ENCODE results near the gene CELF5. TPM values are rescaled to one million over a fixed set of nuclear protein-coding genes. Genes with fewer than 3 reads are reported as not detected.

Gene CELF5
- total and polyA plus RNA-seq, 9 of the 15 experiments (the other 6 are each of a cell fraction or from before 2014, with no cell fraction given), result 0.01 to 0.56 (median 0.22) TPM

DNA sequence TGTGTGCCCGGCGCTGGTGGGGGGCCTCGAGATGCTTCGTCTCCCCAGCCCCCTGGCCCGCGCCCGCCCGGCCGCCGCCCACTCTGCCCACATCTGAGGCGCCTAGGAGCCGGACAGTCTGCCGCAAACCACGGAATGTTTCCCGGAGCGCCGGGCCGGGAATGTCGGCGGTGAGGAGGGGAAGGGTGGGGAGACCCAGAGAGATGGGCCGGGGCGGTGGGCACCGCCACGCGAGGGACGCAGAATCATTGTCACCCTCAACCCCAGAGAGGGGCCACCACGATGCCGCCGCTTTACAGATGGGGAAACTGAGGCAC lies 95.9 kb downstream of the CELF5 start:
- H3K9me3 ChIP-seq (replicated peaks; ENCODE audit: control insufficient read depth, insufficient read depth, low read depth, low read length), result no peaks in the 10 kb centered on the region; the same call in 1 of the 2 replicates
- H3K27ac ChIP-seq (ENCODE audit: extremely low read depth, low read depth, low read length), result no peak overlapping the region
- in situ Hi-C loops (cut with MboI), result loop anchor here (10.0 kb wide), 1 partner anchor 384 kb away; the partner anchor contains the start of genes PIP5K1C and TJP3
- peaks cover 0 to 12% of the 10 kb centered on the region in 2 experiments; a peak in 3 of 5 replicates for H3K4me1 ChIP-seq (replicated peaks in 1 of 2; ENCODE audit: control insufficient read depth in 2 of 2, insufficient read depth in 2 of 2, low read length in 2 of 2)
- H3K4me2 ChIP-seq (ENCODE audit: insufficient read depth, low read length), result no peak overlapping the region
- WGBS (ENCODE audit: insufficient coverage, low coverage, missing lambda C conversion rate), result 37% methylated on average over 15 of the region's 29 CpGs
- POLR2A ChIA-PET, result no interaction called here
- ATAC-seq (no peak), DNase-seq (ENCODE audit: extremely low read depth in 1 of 4, low spot score in 3 of 4) (peak in 1 of 4 experiments; percentile 5), FAIRE-seq (no peak)
- no peaks in the 10 kb centered on the region for H3K79me2 ChIP-seq (ENCODE audit: control insufficient read depth, insufficient read depth, low read length)
- no peak overlapping the region for H3K9ac ChIP-seq (ENCODE audit: insufficient read depth in 1 of 2, low read depth in 2 of 2, low read length in 2 of 2)
- H2AFZ ChIP-seq (ENCODE audit: low read depth, low read length), result no peak overlapping the region
- H3K9me1 ChIP-seq (ENCODE audit: control insufficient read depth, insufficient read depth, low read length), result no peaks in the 10 kb centered on the region
- TF ChIP-seq, protein P1, sequence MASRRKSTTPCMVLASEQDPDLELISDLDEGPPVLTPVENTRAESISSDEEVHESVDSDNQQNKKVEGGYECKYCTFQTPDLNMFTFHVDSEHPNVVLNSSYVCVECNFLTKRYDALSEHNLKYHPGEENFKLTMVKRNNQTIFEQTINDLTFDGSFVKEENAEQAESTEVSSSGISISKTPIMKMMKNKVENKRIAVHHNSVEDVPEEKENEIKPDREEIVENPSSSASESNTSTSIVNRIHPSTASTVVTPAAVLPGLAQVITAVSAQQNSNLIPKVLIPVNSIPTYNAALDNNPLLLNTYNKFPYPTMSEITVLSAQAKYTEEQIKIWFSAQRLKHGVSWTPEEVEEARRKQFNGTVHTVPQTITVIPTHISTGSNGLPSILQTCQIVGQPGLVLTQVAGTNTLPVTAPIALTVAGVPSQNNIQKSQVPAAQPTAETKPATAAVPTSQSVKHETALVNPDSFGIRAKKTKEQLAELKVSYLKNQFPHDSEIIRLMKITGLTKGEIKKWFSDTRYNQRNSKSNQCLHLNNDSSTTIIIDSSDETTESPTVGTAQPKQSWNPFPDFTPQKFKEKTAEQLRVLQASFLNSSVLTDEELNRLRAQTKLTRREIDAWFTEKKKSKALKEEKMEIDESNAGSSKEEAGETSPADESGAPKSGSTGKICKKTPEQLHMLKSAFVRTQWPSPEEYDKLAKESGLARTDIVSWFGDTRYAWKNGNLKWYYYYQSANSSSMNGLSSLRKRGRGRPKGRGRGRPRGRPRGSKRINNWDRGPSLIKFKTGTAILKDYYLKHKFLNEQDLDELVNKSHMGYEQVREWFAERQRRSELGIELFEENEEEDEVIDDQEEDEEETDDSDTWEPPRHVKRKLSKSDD (conservative IDR thresholded peaks at IDR 0.05; ENCODE audit: low read length), result no peak
- 0 out of 2 replicates have a peak, but pooled peaks have one; percentile 12 for TF ChIP-seq HNRNPL (IDR thresholded peaks at IDR 0.05; ENCODE audit: low read depth, low read length)
- intact Hi-C loops (cut with micrococcal nuclease), result loop anchor here (10.0 kb wide), 1 partner anchor 384 kb away; the partner anchor contains the start of genes PIP5K1C and TJP3
- peaks cover 5% of the 10 kb centered on the region; the same call in 1 of the 2 replicates for H4K20me1 ChIP-seq (replicated peaks; ENCODE audit: control insufficient read depth, insufficient read depth, low read length)
- BruUV-seq (replicated peaks), result no TSS peak
- peaks cover 0 to under 1% of the 10 kb centered on the region in 2 experiments; a peak in 1 of 5 replicates for H3K27me3 ChIP-seq (ENCODE audit: control insufficient read depth in 2 of 2, insufficient read depth in 2 of 2, low read length in 2 of 2)
- no peaks in the 10 kb centered on the region for H3K36me3 ChIP-seq (ENCODE audit: control insufficient read depth, insufficient read depth, low read length)
- H3K4me3 ChIP-seq, result no peak overlapping the region
- CTCF ChIA-PET (ENCODE audit: low intra/inter-chr PET ratio), result no interaction called here

Data from K562 (cell line).